Measurements from ENCODE around the gene ANKK1.

Gene ANKK1

GRCh38 chr11:113411536-113411935 lies 24.0 kb downstream of the ANKK1 start:
- no peak for TF ChIP-seq FOXM1 (IDR thresholded peaks at IDR 0.05; ENCODE audit: borderline replicate concordance, low read depth)
- no peak for TF ChIP-seq NFIC (IDR thresholded peaks at IDR 0.05)

DNA sequence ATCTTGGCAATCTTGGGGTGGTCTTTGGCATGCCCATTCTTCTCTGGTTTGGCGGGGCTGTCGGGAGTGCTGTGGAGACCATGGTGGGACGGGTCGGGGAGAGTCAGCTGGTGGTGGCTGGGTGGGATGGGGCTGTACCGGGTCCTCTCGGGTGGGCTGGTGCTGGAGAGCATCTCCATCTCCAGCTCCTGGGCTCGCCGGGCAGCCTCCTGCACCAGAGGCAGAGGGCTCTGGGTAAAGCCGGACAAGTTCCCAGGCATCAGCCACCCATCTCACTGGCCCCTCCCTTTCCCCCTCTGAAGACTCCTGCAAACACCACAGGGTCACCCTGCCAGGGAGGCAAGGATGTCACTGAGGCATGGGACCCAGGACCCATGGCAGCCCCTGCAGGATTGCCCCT lies 25.1 kb downstream of the ANKK1 start:
- no peak for TF ChIP-seq EP300 (IDR thresholded peaks at IDR 0.05; ENCODE audit: borderline replicate concordance)
- no peak for TF ChIP-seq TCF12 (IDR thresholded peaks at IDR 0.05; ENCODE audit: low read depth)
- no peak for TF ChIP-seq CREB1 (IDR thresholded peaks at IDR 0.05; ENCODE audit: low read depth)
- TF ChIP-seq TAF1 (IDR thresholded peaks at IDR 0.05; ENCODE audit: low read depth): no peak
- no peak for TF ChIP-seq RAD21 (IDR thresholded peaks at IDR 0.05; ENCODE audit: low read depth)
- TF ChIP-seq EGR1 (IDR thresholded peaks at IDR 0.05): no peak
- TF ChIP-seq NFIC (IDR thresholded peaks at IDR 0.05): no peak
- TF ChIP-seq FOXM1 (IDR thresholded peaks at IDR 0.05; ENCODE audit: borderline replicate concordance, low read depth): no peak
- no peak for TF ChIP-seq USF1 (IDR thresholded peaks at IDR 0.05)
- TF ChIP-seq ZBTB7A (IDR thresholded peaks at IDR 0.05; ENCODE audit: low read depth): no peak
- TF ChIP-seq, protein P1, sequence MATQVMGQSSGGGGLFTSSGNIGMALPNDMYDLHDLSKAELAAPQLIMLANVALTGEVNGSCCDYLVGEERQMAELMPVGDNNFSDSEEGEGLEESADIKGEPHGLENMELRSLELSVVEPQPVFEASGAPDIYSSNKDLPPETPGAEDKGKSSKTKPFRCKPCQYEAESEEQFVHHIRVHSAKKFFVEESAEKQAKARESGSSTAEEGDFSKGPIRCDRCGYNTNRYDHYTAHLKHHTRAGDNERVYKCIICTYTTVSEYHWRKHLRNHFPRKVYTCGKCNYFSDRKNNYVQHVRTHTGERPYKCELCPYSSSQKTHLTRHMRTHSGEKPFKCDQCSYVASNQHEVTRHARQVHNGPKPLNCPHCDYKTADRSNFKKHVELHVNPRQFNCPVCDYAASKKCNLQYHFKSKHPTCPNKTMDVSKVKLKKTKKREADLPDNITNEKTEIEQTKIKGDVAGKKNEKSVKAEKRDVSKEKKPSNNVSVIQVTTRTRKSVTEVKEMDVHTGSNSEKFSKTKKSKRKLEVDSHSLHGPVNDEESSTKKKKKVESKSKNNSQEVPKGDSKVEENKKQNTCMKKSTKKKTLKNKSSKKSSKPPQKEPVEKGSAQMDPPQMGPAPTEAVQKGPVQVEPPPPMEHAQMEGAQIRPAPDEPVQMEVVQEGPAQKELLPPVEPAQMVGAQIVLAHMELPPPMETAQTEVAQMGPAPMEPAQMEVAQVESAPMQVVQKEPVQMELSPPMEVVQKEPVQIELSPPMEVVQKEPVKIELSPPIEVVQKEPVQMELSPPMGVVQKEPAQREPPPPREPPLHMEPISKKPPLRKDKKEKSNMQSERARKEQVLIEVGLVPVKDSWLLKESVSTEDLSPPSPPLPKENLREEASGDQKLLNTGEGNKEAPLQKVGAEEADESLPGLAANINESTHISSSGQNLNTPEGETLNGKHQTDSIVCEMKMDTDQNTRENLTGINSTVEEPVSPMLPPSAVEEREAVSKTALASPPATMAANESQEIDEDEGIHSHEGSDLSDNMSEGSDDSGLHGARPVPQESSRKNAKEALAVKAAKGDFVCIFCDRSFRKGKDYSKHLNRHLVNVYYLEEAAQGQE (IDR thresholded peaks at IDR 0.05; ENCODE audit: low read depth): no peak
- TF ChIP-seq, protein P2, sequence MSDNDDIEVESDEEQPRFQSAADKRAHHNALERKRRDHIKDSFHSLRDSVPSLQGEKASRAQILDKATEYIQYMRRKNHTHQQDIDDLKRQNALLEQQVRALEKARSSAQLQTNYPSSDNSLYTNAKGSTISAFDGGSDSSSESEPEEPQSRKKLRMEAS (IDR thresholded peaks at IDR 0.05): no peak
- TF ChIP-seq YY1 (IDR thresholded peaks at IDR 0.05; ENCODE audit: low read depth): no peak
- no peak for TF ChIP-seq TEAD4 (IDR thresholded peaks at IDR 0.05)
- TF ChIP-seq CEBPB (IDR thresholded peaks at IDR 0.05): no peak

GRCh38 chr11:113415343-113415742 lies 27.8 kb downstream of the ANKK1 start:
- TF ChIP-seq CREB1 (IDR thresholded peaks at IDR 0.05; ENCODE audit: low read depth) (no peak), CEBPB (IDR thresholded peaks at IDR 0.05) (no peak), NFIC (IDR thresholded peaks at IDR 0.05) (no peak)

GRCh38 chr11:113417428-113417827 lies 29.8 kb downstream of the ANKK1 start:
- TF ChIP-seq EP300 (IDR thresholded peaks at IDR 0.05; ENCODE audit: borderline replicate concordance) (no peak), ZBTB7A (IDR thresholded peaks at IDR 0.05; ENCODE audit: low read depth) (no peak), TCF12 (IDR thresholded peaks at IDR 0.05; ENCODE audit: low read depth) (no peak), NFIC (IDR thresholded peaks at IDR 0.05) (no peak), CREB1 (IDR thresholded peaks at IDR 0.05; ENCODE audit: low read depth) (no peak), USF1 (IDR thresholded peaks at IDR 0.05) (no peak), CEBPB (IDR thresholded peaks at IDR 0.05) (no peak)

DNA sequence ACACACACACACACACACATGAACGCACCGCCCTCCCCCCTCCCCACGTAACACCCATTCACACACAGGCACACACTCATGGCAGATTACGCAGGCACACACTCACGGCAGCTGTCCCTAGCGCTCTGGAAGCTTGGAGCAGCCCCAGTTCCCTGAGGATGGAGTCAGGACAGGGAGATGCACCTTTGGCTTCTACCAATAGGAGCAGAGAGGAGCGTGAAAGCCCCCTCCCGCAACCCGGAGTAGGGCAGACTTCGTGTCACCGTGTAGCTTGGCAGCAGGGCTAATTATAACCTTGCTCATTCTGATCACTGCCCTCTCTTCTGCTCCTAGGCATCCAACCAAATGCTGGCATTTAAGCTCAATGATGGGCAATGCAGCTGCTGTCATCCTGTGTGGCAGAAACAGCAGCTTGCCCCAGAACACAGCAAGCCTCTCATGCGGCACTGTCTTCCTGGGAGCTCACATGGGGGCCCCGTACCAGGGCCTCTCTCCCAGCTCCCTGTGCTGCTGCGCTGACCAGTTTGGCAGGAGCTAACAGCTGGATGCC lies 31.9 kb downstream of the ANKK1 start:
- no peak for TF ChIP-seq FOXM1 (IDR thresholded peaks at IDR 0.05; ENCODE audit: borderline replicate concordance, low read depth)
- TF ChIP-seq USF1 (IDR thresholded peaks at IDR 0.05): no peak
- TF ChIP-seq TEAD4 (IDR thresholded peaks at IDR 0.05): no peak
- TF ChIP-seq CREB1 (IDR thresholded peaks at IDR 0.05; ENCODE audit: low read depth): no peak

DNA sequence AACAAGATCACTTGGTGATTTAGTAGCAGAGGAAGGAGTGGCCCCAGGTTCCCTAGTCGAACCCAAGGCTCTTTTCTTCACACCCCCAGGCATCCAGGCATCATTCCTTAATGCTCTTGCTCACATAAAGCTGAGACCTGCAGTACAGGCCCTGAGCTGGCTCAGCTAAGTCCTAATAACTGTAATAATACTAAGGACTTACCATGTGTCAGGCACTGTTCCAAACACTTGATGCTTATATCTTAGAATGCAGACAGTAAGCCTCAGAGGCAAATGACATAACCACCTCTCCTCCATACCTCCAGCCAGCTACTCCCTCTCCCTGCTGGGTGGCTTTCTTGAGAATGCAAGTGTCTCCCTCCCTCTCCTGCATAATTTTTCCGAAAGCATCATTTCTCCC lies 33.2 kb downstream of the ANKK1 start:
- TF ChIP-seq TEAD4 (IDR thresholded peaks at IDR 0.05): no peak

DNA sequence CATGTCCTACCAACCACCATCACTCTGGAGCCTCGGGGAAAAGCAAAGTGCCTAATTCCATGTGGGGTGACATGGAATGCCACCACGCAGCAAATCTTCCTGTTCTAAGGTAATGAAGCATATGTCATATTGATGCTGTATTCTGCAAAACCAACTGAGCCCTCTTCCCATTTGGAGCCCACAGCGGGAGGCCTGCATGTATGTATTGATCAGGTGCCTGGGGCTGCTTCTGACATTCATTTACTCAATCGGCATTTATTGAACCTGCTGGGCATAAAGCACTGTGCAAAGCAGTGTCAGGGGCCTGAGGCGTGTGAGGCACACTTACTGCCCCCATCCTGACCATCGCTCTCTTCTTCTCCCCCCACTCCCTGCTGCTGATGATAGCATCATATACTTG lies 39.1 kb downstream of the ANKK1 start:
- TF ChIP-seq EGR1 (IDR thresholded peaks at IDR 0.05) (no peak), ZBTB7A (IDR thresholded peaks at IDR 0.05; ENCODE audit: low read depth) (no peak), YY1 (IDR thresholded peaks at IDR 0.05; ENCODE audit: low read depth) (no peak)
- TF ChIP-seq, protein P2 (IDR thresholded peaks at IDR 0.05): no peak

GRCh38 chr11:113431746-113432145 lies 44.2 kb downstream of the ANKK1 start:
- no peak for TF ChIP-seq CREB1 (IDR thresholded peaks at IDR 0.05; ENCODE audit: low read depth)
- TF ChIP-seq, protein P2 (IDR thresholded peaks at IDR 0.05): no peak
- no peak for TF ChIP-seq FOXM1 (IDR thresholded peaks at IDR 0.05; ENCODE audit: borderline replicate concordance, low read depth)
- no peak for TF ChIP-seq TAF1 (IDR thresholded peaks at IDR 0.05; ENCODE audit: low read depth)
- TF ChIP-seq RAD21 (IDR thresholded peaks at IDR 0.05; ENCODE audit: low read depth): no peak
- no peak for TF ChIP-seq NFIC (IDR thresholded peaks at IDR 0.05)
- no peak for TF ChIP-seq USF1 (IDR thresholded peaks at IDR 0.05)
- TF ChIP-seq YY1 (IDR thresholded peaks at IDR 0.05; ENCODE audit: low read depth): no peak
- TF ChIP-seq TCF12 (IDR thresholded peaks at IDR 0.05; ENCODE audit: low read depth): no peak
- TF ChIP-seq ZBTB7A (IDR thresholded peaks at IDR 0.05; ENCODE audit: low read depth): no peak
- TF ChIP-seq, protein P1 (IDR thresholded peaks at IDR 0.05; ENCODE audit: low read depth): no peak
- no peak for TF ChIP-seq TEAD4 (IDR thresholded peaks at IDR 0.05)
- TF ChIP-seq EGR1 (IDR thresholded peaks at IDR 0.05): no peak
- TF ChIP-seq EP300 (IDR thresholded peaks at IDR 0.05; ENCODE audit: borderline replicate concordance): no peak
- TF ChIP-seq CEBPB (IDR thresholded peaks at IDR 0.05): no peak

Data from Ishikawa (cell line).